HG03571 (cell line): ENCODE data around the gene ATG3.
A peak's percentile ranks its signal among the peaks of the same experiment; 100 is the strongest.

Source experiments
- ATAC-seq: cut with Tn5 transposase; IDR thresholded peaks from one replicate; pipeline ENCODE4 v1.9.1; 2021; ENCODE audit not compliant: unreplicated experiment

Gene ATG3

DNA sequence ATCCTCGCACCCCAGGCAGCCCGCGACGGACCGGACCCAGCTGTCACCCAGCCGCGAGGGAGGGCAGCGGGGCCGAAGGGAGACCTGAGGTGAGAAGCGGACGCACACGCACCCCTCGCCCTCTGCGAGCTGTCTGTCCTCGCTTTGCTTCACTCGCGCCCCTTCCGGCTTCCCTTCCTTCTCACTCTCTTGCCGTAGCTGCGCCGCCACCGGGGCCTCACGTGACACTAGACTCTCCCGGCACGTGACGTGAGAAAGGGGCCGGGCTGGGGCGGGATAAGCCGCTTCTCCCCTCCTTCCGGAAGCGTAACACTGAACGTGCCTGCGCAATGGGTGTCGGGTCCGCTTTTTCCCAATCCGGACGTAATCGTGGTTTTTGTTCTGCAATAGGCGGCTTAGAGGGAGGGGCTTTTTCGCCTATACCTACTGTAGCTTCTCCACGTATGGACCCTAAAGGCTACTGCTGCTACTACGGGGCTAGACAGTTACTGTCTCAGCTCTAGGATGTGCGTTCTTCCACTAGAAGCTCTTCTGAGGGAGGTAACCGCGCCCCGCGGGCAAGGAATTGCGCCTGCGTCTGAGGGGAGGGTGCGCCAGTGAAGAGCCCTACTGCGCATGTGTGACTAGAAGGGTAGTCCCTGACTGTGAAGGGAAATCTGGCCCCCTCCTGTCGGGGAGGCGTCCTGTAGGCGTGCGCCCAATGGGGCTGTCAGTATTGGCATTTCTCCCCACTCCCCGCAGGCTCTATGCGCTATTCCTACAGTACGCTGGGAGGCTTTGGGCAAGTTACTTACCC is at the start of gene ATG3, which contains the start of gene SLC35A5:
ATG3 (minus strand) TSS at position 229 of the 796 bp plus-strand sequence. CDS start 434 bp downstream, outside the sequence.
SLC35A5 (plus strand) TSS at position 312 of the 796 bp plus-strand sequence. CDS start 1,359 bp downstream, outside the sequence.
- ATAC-seq = peak; percentile 83

DNA sequence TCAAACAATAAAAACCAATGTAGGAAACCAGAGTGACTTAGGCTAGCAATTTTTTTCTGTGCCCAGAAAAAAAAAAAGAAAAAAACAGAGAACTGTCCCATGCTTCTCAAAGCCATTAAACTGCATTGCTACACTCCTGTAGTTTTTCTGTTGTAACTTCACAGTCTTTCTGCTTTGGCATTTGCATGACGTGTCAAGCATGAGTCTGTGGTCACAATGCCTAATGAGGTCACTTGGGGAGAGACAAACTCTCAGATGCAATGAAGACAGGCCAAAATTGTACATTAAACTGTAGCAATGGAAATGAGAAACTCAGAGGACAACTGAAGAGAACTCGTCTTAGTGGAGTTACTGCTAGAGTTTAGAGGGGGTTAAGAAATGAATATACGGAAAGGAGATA is 48.4 kb upstream of the ATG3 start:
- no peak for ATAC-seq

GRCh38 chr3:112607863-112608262 is 46.1 kb upstream of the ATG3 start:
- ATAC-seq = no peak

- ATAC-seq = no peak
Measured at GRCh38 chr3:112606098-112606497, 44.3 kb upstream of the ATG3 start.

DNA sequence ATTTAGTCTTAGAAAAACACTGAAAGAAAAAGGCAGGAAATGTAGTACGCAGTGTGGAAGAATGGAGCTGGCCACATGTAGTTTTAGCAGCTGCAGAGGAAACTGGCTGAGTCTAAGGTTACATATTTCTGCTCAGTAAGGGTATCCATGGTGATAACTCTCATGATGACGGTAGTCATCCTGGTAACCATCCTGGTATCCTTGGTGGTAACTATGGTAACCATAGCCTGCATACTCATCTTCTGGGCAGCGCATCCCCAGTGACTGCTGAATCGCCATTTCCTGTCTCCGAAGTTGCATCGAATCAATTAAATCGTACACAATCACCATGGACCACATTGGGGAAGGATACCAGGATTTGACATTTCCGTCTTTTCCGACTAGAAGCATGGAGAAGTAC is 43.5 kb upstream of the ATG3 start:
- ATAC-seq = no peak

- no peak for ATAC-seq
Measured at GRCh38 chr3:112604536-112604935, 42.8 kb upstream of the ATG3 start.

GRCh38 chr3:112602217-112602838 is 40.6 kb upstream of the ATG3 start:
- peak; percentile 65 for ATAC-seq

DNA sequence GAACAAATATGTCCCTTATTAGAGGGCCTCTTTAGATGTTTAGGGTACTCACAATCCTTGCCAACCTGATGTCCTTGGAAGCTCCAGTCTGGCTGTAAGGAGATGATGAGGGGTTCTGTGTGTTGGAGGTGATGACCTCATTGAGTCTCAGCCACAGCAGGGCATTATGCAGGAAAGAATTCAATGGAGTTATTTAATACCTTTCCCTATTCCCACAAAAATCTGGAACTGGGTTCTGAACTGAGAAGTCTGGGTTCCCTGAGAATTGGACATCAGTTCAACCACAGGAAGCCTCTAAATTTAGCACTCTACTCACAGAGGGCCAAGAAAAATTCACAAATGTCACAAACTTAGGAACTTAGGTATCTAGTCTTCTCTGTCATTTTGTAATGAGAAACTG is 37.0 kb upstream of the ATG3 start:
- ATAC-seq = no peak

GRCh38 chr3:112597945-112598344 is 36.2 kb upstream of the ATG3 start:
- no peak for ATAC-seq

- ATAC-seq = no peak
Measured at GRCh38 chr3:112594856-112595255, 33.1 kb upstream of the ATG3 start.

DNA sequence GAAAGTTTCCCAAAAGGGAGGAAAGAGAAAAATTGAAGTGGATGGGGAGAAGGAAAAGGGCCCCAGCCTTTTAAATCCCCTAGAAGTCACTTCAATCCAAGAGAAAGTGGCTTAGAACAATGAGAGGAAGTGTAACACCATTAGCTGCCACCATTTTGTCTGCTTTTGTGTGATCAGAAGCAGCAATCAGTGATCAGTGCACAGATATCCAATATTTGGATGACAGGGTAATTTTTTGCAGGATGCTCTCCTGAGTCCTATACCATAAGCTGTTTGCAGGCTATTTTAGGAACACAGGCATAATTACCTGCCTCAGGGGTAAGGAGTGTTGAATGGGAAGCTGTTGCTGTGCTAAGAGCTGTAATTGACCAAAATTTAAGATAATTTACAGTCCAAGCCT is 31.5 kb upstream of the ATG3 start:
- no peak for ATAC-seq

DNA sequence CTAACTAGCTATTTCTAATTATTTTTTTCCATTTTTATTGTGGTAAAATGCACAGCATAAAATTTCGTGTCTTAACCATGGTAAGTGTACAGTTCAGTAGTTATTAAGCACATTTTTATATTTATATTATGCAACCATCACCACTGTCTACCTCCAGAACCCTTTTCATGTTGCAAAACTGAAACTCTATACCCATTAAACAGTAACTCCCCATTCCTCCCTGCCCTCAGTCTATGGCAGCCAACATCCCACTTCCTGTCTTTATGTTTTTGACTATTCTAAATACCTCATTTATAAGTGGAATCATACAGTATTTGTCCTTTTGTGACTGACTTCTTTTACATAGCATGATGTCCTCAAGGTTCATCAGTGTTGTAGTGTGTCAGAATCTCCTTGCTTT is 25.6 kb upstream of the ATG3 start:
- no peak for ATAC-seq

DNA sequence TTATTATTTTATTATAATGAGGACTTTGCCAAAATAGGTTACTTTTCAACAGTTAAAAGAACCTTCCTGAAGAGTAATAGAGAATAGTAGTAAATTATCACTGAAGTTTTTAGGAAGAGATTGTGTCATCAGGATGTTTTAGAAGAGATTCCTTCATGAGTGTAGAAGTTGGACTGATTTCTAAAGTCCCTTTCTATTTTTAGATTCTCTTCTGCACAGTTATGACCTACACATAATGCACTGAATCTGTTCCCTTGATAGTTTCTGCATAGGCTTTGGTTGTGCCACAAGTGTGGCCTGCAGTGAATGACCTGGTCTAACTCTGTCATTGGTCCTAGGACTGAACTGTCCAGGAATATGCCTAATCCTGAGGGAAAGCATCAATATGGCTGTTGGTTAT is 24.0 kb upstream of the ATG3 start:
- no peak for ATAC-seq

GRCh38 chr3:112583105-112583504 is 21.3 kb upstream of the ATG3 start:
- no peak for ATAC-seq

- ATAC-seq = no peak
Measured at GRCh38 chr3:112582244-112582874, 20.6 kb upstream of the ATG3 start.

DNA sequence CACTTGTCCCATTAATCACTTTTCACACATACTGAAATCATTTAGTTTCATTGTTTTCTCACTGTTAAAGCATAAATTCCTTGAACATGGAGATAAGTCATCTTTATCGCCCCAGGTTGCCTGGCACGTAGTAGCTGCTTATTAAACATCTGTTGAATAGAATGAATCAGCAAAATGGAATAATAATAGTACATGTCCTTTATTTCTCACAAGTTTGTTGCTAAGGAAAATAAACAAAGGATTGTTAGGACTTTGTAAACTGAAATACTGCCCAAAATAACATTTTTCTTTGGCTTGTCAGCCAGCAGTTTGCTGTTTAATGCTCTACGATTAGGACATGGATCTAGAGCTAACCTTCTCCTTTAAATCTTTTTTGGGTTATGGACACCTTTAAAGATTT is 17.9 kb upstream of the ATG3 start:
- no peak for ATAC-seq

DNA sequence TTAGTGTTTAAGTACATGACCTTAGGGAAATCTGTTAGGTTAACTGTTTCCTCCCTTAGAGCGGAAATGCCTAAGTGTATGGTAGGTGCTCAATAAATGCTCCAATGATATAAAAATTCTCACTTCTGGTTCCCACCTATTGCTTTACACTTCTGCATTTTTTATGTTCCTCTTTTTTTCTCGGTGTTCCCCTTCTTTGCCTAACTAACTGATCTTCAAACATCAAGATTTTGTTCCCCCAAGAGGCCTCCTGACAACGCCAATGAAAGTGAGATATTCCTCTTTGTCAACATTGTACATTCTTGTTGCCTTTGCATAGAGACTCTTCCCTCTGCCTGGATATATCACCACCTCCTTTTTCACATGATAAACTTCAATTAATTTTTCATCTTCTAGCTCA is 17.5 kb upstream of the ATG3 start:
- ATAC-seq = no peak

DNA sequence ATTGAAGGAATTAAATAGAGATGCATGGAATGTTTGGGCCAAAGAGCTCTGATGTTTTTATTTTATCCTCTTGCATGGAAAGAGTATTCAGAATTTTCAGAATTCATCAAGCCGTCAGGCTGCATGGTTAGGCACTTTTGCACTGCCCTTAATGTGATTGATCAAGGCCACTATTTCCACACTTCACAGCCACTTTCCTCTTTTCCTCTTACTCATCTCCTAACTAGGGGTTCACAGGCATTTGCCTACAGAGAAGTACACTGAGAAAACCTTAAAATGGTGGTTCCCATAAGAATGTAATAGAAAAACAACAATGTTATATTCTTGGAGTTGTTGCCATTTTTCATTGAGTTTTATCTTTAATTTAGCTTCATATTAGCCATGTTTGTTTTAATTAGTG is 10.9 kb upstream of the ATG3 start:
- ATAC-seq = no peak

DNA sequence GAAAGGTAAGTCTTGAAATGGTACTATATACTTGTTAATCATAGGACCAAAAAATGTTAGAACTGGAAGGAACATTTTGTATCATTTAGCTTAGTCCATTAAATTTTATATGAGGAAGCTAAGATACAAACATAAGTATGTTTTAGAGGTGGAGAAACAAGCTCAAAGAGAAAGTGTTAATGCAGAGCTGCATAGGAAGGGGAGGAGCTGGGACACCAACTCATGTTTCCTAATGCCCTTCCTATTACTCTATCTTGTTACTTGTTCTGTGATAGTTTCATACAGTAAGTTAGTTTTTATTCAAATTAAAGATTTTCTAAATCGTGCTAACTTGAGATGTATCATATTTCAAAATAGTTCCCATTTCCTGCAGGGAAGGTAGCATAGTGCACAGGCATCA is 7.5 kb upstream of the ATG3 start:
- no peak for ATAC-seq

- no peak for ATAC-seq
Measured at GRCh38 chr3:112568642-112569041, 6.9 kb upstream of the ATG3 start.

DNA sequence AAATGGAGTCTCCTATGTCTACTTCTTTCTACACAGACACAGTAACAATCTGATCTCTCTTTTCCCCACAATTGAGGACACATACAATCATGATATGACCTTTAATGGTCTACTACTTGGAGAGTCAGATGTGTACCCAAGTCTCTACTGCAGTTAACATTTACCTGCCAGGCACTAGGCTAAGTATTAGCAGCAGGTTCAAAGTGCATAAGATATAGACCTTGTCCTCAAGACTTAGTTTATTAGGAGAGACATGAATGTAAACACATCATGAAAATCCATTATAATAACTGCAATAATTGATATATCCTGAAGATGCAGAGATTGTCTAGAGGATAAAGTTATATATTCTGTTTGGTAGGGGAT is 3.2 kb upstream of the ATG3 start:
- ATAC-seq = no peak
